ENCODE measurements around the gene ERCC1.

Gene ERCC1

DNA sequence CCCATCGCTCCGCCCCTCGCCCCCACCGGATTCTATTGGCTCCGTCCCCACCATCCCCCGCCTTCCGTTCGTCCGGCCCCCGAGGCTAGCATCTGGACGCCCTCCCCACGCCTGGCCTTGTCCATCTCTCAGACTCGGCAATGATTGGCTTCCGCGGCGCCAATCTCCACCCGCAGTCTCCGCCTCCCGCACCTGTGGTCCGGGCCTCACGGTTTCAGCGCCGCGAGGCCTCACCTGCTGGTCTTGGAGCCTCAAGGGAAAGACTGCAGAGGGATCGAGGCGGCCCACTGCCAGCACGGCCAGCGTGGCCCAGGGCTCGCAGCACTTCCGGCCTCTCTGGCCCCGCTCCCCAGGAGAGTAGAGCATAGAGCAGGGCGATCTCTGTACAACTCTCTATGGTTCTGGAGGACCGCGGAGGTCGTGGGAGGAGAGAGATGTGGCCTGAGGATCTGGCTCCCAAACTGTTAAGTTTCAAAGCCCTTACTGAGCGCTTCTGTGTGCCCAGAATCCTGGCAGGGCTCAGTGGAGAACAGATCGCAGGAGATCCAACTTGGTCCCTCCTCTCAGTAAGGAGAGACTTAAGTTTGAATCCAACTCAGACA is at the start of gene ERCC1:
Gene ERCC1, minus strand, starts transcription at position 329 of the 602 bp plus-strand sequence. CDS start 543 bp downstream, outside the sequence.
- peak; percentile 55 to 61 for DNase-seq

DNA sequence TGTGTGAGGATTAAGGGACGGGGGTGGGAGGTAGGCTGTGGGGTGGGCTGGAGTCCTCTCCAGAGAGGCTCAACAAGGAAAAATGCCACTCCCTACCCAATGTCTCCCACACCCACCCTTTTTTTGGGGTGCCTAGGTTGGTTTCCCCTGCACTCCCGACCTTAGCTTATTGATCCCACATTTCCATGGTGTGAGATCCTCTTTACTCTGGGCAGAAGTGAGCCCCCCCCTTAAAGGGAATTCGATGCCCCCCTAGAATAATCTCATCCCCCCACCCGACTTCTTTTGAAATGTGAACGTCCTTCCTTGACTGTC is 49.6 kb upstream of the ERCC1 start:
- DNase-seq = no peak

DNA sequence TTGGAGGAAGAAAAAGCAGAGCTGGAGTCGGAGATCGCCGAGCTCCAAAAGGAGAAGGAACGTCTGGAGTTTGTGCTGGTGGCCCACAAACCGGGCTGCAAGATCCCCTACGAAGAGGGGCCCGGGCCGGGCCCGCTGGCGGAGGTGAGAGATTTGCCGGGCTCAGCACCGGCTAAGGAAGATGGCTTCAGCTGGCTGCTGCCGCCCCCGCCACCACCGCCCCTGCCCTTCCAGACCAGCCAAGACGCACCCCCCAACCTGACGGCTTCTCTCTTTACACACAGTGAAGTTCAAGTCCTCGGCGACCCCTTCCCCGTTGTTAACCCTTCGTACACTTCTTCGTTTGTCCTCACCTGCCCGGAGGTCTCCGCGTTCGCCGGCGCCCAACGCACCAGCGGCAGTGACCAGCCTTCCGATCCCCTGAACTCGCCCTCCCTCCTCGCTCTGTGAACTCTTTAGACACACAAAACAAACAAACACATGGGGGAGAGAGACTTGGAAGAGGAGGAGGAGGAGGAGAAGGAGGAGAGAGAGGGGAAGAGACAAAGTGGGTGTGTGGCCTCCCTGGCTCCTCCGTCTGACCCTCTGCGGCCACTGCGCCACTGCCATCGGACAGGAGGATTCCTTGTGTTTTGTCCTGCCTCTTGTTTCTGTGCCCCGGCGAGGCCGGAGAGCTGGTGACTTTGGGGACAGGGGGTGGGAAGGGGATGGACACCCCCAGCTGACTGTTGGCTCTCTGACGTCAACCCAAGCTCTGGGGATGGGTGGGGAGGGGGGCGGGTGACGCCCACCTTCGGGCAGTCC is 49.0 kb upstream of the ERCC1 start:
- DNase-seq = no peak

DNA sequence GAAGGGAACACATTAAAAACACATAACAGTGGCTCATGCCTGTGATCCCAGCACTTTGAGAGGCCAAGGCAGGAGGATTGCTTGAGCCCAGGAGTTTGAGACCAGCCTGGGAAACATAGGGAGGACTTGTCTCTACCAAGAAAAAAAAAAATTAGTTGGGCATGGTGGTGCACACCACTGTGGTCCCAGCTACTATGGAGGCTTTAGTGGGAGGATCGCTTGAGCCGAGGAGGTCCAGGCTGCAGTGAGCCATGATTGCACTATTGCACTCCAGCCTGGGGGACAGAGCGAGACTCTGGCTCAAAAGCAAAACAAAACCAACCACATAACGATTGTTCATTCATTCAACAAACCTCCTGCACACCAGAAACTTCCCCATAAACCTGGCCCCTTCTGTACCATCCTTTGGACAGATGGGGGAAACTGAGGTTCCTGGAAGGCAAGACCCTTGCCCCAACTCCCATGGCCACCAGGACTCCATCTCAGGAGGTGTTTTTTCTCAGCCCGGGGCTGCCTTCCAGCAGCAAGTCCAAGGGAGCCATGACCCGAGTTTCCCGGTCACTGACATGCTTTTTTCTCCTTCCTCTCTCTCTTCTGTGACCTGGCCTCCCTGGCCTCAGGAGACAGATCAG is 48.3 kb upstream of the ERCC1 start:
- no peak for DNase-seq

DNA sequence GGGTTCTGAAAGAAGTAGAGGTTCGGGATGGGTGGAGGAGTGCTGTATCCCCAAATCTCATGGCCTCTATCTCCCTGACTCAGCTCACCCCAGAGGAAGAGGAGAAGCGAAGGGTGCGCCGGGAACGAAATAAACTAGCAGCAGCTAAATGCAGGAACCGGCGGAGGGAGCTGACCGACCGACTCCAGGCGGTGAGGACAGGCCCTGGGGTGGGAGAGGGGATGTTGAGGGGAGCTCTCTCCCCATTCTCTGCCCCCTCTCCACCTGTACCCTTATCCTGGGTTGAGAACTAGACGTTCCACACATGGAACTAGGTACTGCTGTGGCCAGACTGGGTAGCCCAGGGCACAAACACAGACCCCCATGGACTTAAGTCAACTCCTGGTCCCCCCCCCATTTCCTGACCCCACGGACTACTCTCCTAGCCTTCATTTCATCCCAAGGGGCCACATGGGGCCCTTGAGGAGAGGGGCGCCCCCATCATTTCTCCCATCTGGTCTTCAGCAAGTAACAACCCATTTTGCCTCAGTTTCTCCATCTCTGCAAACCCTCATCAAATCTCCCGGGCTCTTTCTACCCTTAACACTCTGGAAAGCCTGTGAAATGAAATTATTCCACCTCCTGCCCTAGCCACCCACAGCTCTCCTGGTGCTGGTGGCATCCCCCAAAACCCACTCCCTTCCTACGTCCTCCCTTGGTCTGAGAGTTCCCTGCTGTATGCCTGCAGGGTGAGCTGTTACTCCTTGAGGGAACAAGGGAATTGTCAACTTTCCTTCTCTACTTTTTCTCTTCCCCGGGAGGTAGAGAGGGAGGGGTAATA is 47.6 kb upstream of the ERCC1 start:
- DNase-seq = no peak

DNA sequence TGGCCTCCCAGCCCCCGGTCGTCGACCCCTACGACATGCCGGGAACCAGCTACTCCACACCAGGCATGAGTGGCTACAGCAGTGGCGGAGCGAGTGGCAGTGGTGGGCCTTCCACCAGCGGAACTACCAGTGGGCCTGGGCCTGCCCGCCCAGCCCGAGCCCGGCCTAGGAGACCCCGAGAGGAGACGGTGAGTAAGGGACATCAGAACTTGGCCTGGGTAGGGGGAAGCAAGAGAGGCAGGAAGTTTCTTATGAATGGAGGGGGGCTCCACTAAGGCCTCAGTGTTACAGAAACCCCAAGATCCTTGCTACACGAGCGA is 47.0 kb upstream of the ERCC1 start:
- no peak for DNase-seq

DNA sequence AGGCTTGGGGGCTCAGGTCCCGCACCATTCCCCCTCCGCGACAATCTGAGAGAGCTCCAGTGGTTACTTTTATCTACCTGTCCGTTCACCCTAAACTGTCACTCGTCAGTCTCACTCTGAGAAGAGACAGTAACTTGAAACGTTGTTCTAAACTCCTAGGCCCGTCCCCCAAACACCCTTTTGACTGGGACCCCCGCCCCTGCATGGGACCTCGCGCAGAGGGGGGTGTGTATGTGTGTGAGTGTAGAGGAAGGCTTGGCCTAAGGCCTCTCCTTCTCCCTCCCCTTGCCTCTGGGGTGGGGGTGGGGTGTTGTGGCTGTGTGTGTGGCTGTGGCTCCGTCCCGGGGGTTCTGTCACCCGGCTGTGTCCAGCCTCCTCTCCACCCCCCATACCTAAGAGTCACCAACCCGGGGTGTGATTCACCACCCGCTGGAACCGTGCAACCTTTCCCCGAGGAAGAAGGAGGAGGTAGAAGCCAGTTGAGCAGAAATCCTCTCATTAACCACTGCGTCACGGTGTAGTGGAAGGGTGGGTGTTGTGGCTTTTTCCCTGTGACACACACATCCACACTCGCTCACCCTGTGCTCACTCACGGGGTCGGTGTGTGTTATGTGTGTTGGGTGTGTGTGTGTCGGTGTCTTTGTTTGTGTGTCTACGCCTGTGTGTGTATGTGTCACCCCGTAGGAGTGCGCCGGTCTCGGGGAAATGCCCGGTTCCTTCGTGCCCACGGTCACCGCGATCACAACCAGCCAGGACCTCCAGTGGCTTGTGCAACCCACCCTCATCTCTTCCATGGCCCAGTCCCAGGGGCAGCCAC is 46.4 kb upstream of the ERCC1 start:
- no peak for DNase-seq

DNA sequence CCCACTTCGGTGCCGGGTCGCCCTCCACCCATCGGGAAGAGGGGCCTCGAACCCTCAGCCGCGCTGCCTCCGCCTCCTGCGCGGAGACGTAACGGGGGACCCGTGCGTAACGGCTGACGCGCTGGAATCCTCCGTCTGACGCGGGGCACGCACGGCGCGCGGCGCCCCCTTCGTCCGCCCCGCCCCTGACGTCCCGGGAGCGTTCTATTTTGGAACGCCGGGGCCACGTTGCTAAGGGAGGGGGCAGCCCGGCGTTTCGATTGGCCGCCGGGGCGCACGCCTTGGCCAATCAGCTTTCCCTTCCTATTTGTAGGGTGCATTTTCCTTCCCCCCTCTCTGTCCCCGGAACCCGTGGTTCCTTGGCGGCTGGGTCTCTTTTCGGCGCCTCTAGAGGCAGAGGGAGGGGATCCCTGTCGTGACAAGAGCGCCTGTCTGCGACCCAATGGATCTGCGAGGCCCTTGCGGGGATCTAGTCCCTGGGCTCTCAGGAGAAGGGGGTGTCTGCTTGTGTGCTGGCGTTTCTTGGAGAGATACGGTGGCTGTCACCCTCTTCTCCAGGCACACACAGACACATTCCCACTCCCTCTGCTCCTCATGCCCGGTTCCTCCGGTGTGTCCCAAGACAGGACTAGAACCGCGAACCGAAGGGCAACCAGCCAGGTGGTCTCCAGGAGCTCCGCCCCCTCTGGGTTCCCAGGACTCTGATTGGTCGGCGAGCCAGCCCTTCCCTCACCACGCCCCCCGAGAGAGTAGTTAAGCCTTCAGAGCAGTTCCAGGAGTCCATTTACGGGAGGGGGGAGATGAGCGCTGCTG is 45.6 kb upstream of the ERCC1 start:
- DNase-seq = peak; percentile 90 to 92

DNA sequence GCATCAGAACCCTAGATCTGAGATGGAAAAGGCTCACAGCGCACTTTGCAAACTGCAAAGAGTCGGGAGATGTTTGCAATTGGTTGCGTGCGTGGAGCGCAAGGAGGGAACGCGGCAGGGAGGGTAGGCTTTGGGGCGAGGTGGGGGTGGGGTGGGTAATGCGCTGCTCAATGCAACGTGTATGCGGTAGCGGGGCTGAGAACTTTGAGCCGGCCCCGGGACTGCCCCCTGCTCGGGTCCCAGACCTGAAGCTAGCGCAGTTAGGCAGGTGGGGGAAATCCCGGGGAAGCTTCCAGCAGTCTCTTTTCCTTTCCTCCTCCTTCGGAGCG is 45.0 kb upstream of the ERCC1 start:
- no peak for DNase-seq

DNA sequence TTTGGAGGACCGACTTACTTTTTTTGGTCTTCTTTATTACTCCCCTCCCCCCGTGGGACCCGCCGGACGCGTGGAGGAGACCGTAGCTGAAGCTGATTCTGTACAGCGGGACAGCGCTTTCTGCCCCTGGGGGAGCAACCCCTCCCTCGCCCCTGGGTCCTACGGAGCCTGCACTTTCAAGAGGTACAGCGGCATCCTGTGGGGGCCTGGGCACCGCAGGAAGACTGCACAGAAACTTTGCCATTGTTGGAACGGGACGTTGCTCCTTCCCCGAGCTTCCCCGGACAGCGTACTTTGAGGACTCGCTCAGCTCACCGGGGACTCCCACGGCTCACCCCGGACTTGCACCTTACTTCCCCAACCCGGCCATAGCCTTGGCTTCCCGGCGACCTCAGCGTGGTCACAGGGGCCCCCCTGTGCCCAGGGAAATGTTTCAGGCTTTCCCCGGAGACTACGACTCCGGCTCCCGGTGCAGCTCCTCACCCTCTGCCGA is 44.5 kb upstream of the ERCC1 start:
- DNase-seq = peak in 1 of 2 experiments; percentile 34

DNA sequence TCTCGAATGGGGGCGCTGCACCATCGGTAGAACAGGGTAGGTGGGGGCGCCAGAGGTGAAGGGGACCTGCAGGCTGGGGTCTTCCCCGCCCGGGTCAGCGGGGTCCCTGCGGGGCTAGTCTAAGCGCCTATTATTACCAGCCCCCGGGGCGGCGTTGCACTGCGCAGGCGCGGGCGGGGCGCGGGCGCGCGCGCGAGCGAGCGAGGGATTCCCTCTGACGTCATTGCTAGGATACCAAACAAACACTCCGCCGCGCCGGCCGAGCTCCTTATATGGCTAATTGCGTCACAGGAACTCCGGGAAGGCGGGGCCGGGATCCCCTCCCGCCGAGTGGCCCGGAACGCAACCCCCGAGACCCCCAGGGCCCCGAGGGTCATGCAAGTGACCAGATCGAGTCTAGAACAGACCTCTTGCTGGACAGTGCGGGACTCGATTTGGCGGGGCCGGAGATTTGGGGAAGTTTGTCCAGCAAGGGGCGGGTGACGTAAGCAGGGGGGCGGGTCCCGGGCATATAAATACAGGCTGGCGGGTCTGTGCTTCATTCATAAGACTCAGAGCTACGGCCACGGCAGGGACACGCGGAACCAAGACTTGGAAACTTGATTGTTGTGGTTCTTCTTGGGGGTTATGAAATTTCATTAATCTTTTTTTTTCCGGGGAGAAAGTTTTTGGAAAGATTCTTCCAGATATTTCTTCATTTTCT is 43.9 kb upstream of the ERCC1 start, which contains the start of gene FOSB:
Gene FOSB, plus strand, starts transcription at position 541 of the 703 bp plus-strand sequence. CDS start 591 bp downstream, outside the sequence.
- peak; percentile 88 to 92 for DNase-seq

DNA sequence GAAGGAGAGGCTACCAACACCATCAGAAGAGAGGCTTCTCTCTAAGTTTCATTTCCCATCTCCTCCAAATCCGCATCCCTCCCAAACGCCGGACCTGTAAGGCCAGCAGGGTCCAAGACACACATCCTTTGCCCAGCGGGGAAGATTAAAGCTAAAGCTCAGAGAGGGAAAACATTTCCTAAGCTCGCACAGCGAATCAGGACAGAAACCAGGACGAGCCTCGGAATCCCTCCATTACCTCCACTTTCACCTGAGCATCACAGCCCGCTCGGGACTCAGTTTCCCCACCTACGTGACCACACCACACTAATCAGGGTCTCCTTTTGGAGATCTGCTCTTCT is 43.4 kb upstream of the ERCC1 start:
- no peak for DNase-seq

DNA sequence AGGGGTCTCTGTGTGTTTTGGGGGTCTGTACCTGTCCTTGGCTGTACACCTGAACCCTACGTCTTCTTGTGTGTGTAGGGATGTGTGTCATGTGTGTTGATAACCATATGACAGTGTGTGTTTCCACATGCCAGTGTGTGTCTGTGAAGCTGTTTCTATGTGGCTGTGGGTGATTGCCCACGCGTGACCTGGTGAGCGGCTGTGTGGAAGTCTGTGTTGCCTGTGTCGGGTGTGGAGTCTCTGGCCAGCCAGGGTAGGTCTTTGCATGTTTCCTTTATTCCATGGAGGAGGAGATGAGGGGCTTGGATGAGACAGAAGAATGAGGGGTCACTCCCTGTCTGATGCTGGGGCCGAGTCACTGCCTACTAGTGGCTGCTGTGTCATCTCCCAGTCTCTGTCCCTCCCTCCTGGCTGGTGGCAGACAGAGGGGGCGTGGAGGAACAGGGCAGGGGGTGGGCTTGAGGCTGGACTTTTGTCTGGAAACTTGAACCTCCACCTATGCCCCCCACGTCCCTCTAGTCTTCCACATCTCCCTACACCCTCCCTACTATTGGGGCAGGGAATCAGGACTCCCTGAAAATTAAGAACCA is 41.2 kb upstream of the ERCC1 start:
- no peak for DNase-seq

DNA sequence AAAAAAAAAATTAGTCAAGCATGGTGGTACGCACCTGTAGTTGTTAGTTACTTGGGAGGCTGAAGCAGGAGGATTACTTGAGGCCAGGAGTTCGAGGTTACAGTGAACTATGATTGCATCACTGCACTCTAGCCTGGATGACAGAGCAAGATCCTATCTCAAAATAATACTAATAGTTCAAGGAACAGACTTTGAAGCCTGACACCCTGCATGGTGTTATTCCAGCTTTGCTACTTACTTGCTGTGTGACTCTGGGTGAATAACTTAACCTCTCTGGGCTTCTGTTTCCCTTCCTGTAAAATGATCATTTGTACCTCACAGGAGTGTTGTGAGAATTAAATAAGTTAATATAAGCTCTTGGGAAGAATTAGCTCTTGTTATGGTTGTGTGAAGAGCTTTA is 40.6 kb upstream of the ERCC1 start:
- no peak for DNase-seq

DNA sequence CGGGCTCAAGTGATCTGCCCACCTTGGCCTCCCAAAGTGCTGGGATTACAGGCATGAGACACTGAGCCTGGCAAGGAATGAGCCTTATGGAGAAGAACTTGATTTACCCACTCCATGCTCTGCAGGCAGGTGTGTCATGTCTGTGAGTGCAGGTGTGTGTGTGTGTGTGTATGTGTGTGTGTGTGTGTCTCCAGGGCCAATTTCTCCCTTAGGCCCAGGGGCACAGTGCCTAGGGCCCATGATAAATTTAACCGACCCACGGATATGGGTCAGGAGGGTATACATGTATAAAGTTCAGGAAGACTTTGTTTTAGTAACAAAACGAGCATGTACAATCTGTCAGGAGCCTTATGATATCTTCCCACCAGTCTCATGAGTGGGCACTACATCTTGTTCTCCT is 39.5 kb upstream of the ERCC1 start:
- no peak for DNase-seq

DNA sequence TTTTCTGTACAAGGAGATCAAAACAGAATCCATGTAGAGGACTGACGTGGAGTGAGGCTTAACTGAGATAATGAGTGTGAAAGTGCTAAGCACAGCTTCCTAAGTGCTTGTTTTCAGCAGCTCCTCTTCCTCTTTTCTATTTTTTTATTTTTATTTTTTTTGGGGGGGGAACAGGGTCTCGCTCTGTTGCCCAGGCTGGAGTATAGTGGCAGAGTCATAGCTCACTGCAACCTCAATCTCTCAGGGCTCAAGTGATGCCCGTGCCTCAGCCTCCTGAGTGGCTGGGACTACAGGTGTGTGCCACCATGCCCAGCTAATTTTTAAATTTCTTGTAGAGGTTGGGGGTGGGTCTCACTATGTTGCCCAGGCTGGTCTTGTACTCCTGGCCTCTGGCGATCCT is 38.5 kb upstream of the ERCC1 start:
- no peak for DNase-seq

DNA sequence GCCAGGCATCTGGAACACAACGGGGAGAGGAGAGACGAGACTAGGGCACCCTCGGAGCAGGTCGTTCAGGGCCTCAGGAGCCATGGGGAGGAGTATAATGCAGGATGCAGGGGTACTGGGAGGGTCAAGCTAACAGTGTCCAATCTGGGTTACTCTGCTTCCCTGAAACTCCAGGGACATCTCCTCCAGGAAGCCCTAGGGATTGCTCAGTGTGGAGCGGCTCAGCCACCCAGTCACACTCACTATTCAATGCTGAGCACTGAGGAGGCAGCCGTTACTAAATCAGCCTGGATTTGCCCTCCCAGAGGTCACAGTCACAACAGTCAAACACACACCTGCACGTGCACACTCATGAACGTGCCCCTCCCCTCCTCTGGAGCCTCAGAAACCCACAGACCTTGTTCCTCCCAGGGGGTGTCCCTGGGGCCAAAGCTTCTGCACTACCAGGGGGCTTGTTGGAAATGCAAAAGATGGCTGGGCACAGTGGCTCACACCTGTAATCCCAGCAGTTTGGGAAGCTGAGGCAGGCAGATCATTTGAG is 37.2 kb upstream of the ERCC1 start:
- DNase-seq = no peak

DNA sequence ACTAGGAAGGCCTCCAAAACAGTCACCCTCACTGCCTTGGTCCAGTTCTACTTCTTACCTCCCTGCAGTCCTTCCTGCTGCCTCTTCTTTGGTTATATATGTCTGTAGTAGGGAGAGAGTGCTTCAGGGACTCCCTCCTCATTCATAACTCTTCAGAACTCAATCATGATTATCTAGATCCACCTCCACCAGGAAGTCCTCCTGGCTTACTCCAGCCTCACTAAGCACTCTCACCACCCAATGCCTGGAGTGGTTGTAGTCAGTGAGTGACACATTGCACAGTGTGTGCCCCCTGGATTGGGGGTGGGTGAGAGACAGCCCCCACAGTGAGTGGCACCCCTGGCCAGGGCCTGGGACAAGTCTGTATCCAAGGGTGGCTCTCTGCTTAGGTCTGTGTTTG is 34.1 kb upstream of the ERCC1 start:
- DNase-seq = no peak

DNA sequence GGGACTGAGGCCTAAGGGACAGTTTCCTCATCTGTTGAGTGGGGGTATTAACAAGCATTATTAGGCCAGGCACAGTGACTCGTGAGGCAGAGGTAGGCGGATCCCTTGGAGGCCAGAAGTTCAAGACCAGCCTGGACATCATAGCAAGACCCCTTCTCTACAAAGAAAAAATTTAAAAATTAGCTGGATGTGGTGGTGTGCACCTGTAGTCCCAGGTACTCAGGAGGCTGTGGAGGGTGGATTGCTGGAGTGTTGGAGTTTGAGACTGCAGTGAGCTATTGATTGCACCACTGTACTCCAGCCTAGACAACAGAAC is 32.7 kb upstream of the ERCC1 start:
- no peak for DNase-seq

DNA sequence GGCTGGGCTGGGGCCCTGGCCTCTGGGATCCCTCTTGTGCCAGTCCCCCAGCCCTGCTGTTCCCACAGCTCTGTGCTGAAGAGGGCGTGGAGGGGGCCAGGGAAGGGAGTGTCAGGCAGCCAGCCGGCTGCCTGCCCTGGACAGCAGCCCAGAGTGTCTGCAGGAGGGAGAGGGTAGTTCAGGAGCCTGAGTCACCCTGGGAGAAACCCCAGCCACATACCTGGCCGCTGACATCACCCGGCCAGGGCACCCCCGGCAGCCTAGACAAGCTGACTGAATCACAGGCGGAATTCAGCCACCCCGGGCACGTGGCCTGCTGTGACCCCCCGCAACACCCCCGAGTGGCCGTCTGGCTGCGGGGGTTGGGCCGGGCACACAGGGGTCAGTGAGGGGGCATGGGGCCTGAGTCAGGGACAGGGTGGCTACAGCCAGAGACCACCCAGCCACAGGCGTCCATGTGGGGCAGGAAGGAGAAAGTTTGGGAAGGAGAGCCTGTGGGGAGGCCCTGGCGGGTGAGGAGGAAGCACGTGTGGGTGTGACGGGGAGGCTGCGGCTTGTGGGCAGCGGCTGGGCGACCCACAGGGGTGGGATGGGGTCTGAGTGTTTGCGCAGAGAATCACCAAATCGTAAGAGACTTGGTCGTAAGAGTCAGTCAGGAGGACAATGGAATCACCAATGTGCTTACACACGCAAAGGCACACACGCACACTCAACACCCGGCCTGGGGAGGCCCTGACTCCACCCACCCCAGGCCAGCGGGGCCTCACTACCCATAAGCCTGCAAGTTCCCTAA is 32.2 kb upstream of the ERCC1 start:
- DNase-seq = peak; percentile 41 to 55

Measured in stimulated activated CD4-positive, alpha-beta T cell treated with anti-CD3 and anti-CD28 coated beads, Interleukin-4, amount 100 ng/mL, for 4 hours (primary cell).